GM12878 (cell line): ENCODE data around the gene SETD5. TPM values are rescaled to one million over a fixed set of nuclear protein-coding genes. Genes with fewer than 3 reads are reported as not detected.
A peak's percentile ranks its signal among the peaks of the same experiment; 100 is the strongest.

Source experiments
- ATF2 ChIP-seq: IDR thresholded peaks from 2 replicates; pipeline ENCODE4 v1.6.1; 2012; ENCODE audit warnings: low read length, inconsistent platforms
- CHD2 ChIP-seq: IDR thresholded peaks from 2 replicates; pipeline ENCODE4 v1.6.1; 2011; ENCODE audit warnings: low read depth, low read length, improper control_type of control experiment, borderline replicate concordance
- DPF2 ChIP-seq: fragments of 450-650 bp; IDR thresholded peaks from 2 replicates; pipeline ENCODE4 v1.6.1; 2017; ENCODE audit warnings: mild to moderate bottlenecking
- GABPA ChIP-seq: IDR thresholded peaks from 2 replicates; pipeline ENCODE4 v1.6.1; 2014; ENCODE audit warnings: antibody characterized with exemption, low read depth, mild to moderate bottlenecking, inconsistent platforms
- HCFC1 ChIP-seq: fragments of 150-350 bp; IDR thresholded peaks from 2 replicates; pipeline ENCODE4 v1.6.1; 2014; ENCODE audit warnings: low read length
- HDAC6 ChIP-seq: fragments of 200-600 bp; sonication (generic); IDR thresholded peaks from one replicate; pipeline ENCODE4 v1.8.0; 2017; ENCODE audit warnings: antibody characterized with exemption; ENCODE audit not compliant: unreplicated experiment
- IRF4 ChIP-seq: IDR thresholded peaks from 2 replicates; pipeline ENCODE4 v1.6.1; 2011; ENCODE audit warnings: low read depth, low read length
- IRF5 ChIP-seq: fragments of 450-650 bp; IDR thresholded peaks from 2 replicates; pipeline ENCODE4 v1.6.1; 2017; ENCODE audit warnings: borderline replicate concordance
- JUNB ChIP-seq: IDR thresholded peaks from 2 replicates; pipeline ENCODE4 v1.6.1; 2016; ENCODE audit warnings: antibody characterized with exemption, mild to moderate bottlenecking
- MEF2B ChIP-seq: fragments of 450-650 bp; IDR thresholded peaks from 2 replicates; pipeline ENCODE4 v1.6.1; 2018; ENCODE audit warnings: mild to moderate bottlenecking, moderate library complexity; ENCODE audit not compliant: partially characterized antibody, poor library complexity, severe bottlenecking
- MLLT1 ChIP-seq: fragments of 450-650 bp; IDR thresholded peaks from 2 replicates; pipeline ENCODE4 v1.6.1; 2016; ENCODE audit warnings: mild to moderate bottlenecking
- MTA3 ChIP-seq: IDR thresholded peaks from 2 replicates; pipeline ENCODE4 v1.6.1; 2012; ENCODE audit warnings: low read length, inconsistent platforms, borderline replicate concordance
- NBN ChIP-seq: fragments of 450-650 bp; IDR thresholded peaks from 2 replicates; pipeline ENCODE4 v1.6.1; 2016
- NFIC ChIP-seq: IDR thresholded peaks from 2 replicates; pipeline ENCODE4 v1.6.1; 2012; ENCODE audit warnings: low read depth, mild to moderate bottlenecking, inconsistent platforms, low read length, moderate library complexity
- NR2C1 ChIP-seq: fragments of 450-650 bp; IDR thresholded peaks from 2 replicates; pipeline ENCODE4 v1.6.1; 2017; ENCODE audit warnings: antibody characterized with exemption, mild to moderate bottlenecking, moderate library complexity
- NR2C2 ChIP-seq: IDR thresholded peaks from 2 replicates; pipeline ENCODE4 v1.6.1; 2011; ENCODE audit warnings: borderline replicate concordance, low read depth; ENCODE audit not compliant: control insufficient read depth, insufficient read length
- NRF1 ChIP-seq: conservative IDR thresholded peaks from 2 replicates; pipeline ENCODE4 v1.6.1; 2011; ENCODE audit warnings: mild to moderate bottlenecking, low read depth, low read length, improper control_type of control experiment
- PML ChIP-seq: IDR thresholded peaks from 2 replicates; pipeline ENCODE4 v1.6.1; 2012; ENCODE audit warnings: low read length, inconsistent platforms
- RUNX3 ChIP-seq: IDR thresholded peaks from 2 replicates; pipeline ENCODE4 v1.6.1; 2012; ENCODE audit warnings: low read length, inconsistent platforms
- STAT1 ChIP-seq: fragments of 450-650 bp; conservative IDR thresholded peaks from 2 replicates; pipeline ENCODE4 v1.6.1; 2014; ENCODE audit warnings: antibody characterized with exemption, mild to moderate bottlenecking
- STAT3 ChIP-seq: IDR thresholded peaks from 2 replicates; pipeline ENCODE4 v1.6.1; 2011; ENCODE audit warnings: low read depth, low read length, improper control_type of control experiment
- TCF12 ChIP-seq: IDR thresholded peaks from 2 replicates; pipeline ENCODE4 v1.6.1; 2011; ENCODE audit warnings: low read depth, mild to moderate bottlenecking, low read length
- TCF3 ChIP-seq: IDR thresholded peaks from 2 replicates; pipeline ENCODE4 v1.6.1; 2012; ENCODE audit warnings: low read depth, mild to moderate bottlenecking, low read length, borderline replicate concordance; ENCODE audit not compliant: insufficient read depth
- TCF7 ChIP-seq: IDR thresholded peaks from 2 replicates; pipeline ENCODE4 v1.6.1; 2014; ENCODE audit warnings: antibody characterized with exemption, borderline replicate concordance
- ZBTB33 ChIP-seq: fragments of 450-650 bp; IDR thresholded peaks from 2 replicates; pipeline ENCODE4 v1.6.1; 2017; ENCODE audit warnings: mild to moderate bottlenecking
- polyA plus RNA-seq, 11 experiments: library from polyadenylated mRNA; depleted of rRNA in 4 of 11; unstranded in 6 of 11; stranded (reverse) in 5 of 11; fragments of >200 nt; fragmentation: Nextera tagmentation in 4 of 11; fragmentation: Illumina TruSeq in 1 of 11; extraction: Ambion mirVana in 4 of 11; extraction: Trizol in 1 of 11; gene quantifications; 1 replicate in 1 of 11; 2 replicates in 10 of 11; pipeline versions ENCODE4 v1.2.1 to v1.2.3, GENCODE V29; 2011 to 2016; ENCODE audit warnings: inconsistent platforms in 2 of 11, missing spikeins in 2 of 11, low read depth in 1 of 11
- total RNA-seq, 4 experiments: library from RNA; depleted of rRNA in 3 of 4; stranded (reverse); fragments of >200 nt in 3 of 4; fragmentation: Illumina TruSeq in 1 of 4; extraction: Trizol in 1 of 4; gene quantifications; 2 replicates each; pipeline versions ENCODE4 v1.2.1 to v1.2.3, GENCODE V29; 2013 to 2021
- TF ChIP-seq, protein P1 (sequence below): IDR thresholded peaks from 2 replicates; pipeline ENCODE4 v1.6.1; 2012; ENCODE audit warnings: low read depth, low read length, improper control_type of control experiment

The SETD5 gene
- total and polyA plus RNA-seq, 10 of the 15 experiments (the other 5 are each of a cell fraction or from before 2014, with no cell fraction given): 8.2 to 94.0 (median 55.4) TPM

GRCh38 chr3:9396632-9397331, 633 bp upstream of the SETD5 start (continued):
- TF ChIP-seq TCF7: no peak
- TF ChIP-seq DPF2: peak; percentile 76; the same call in 1 of the 2 replicates
- peak; percentile 92 for TF ChIP-seq MLLT1
- no peak for TF ChIP-seq STAT3
- TF ChIP-seq STAT1: no peak
- peak; percentile 97 for TF ChIP-seq CHD2
- TF ChIP-seq JUNB: no peak
- TF ChIP-seq TCF12: no peak
- no peak for TF ChIP-seq ZBTB33
- TF ChIP-seq NR2C1: 0 out of 2 replicates have a peak, but pooled peaks have one; percentile 16
- peak; percentile 94 for TF ChIP-seq NBN
- peak; percentile 10 for TF ChIP-seq NRF1
- TF ChIP-seq TCF3: no peak
- TF ChIP-seq NFIC: no peak; the same call in 1 of the 2 replicates
- no peak for TF ChIP-seq HDAC6
- no peak for TF ChIP-seq NR2C2
- TF ChIP-seq RUNX3: no peak
- TF ChIP-seq, protein P1, sequence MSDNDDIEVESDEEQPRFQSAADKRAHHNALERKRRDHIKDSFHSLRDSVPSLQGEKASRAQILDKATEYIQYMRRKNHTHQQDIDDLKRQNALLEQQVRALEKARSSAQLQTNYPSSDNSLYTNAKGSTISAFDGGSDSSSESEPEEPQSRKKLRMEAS: peak; percentile 82; the same call in 1 of the 2 replicates
- no peak for TF ChIP-seq PML
- no peak for TF ChIP-seq MTA3
- TF ChIP-seq MEF2B: no peak
- TF ChIP-seq IRF4: peak; percentile 71
- TF ChIP-seq HCFC1: peak; percentile 33; the same call in 1 of the 2 replicates
- peak; percentile 26; the same call in 1 of the 2 replicates for TF ChIP-seq IRF5
- TF ChIP-seq GABPA: peak; percentile 85
- no peak; the same call in 1 of the 2 replicates for TF ChIP-seq ATF2
